Uterus (tissue), 4 donors: ENCODE data around the gene ASIC1. TPM values are rescaled to one million over a fixed set of nuclear protein-coding genes. Genes with fewer than 3 reads are reported as not detected.

Source experiments
- DNase-seq, 2 donors: peaks; one replicate each; pipeline ENCODE4 v3.0.0-alpha.2; 2019 to 2020
- H3K27ac ChIP-seq, 2 donors: fragments of 200-600 bp; sonication (generic); 1 replicate in 1 of 2; 2 replicates in 1 of 2; pipeline ENCODE4 v1.5.1; 2016 to 2018
- H3K27me3 ChIP-seq, 2 donors: fragments of 200-600 bp; sonication (generic); one replicate each; pipeline ENCODE4 v1.5.1; 2018 to 2019; ENCODE audit warnings: control low read depth in 1 of 2
- H3K36me3 ChIP-seq, 2 donors: fragments of 200-600 bp; sonication (generic); one replicate each; pipeline ENCODE4 v1.5.1; 2019; ENCODE audit warnings: control low read depth in 1 of 2
- H3K4me1 ChIP-seq, 2 donors: fragments of 200-600 bp; sonication (generic); one replicate each; pipeline ENCODE4 v1.5.1; 2018 to 2019; ENCODE audit warnings: control low read depth in 1 of 2
- H3K4me3 ChIP-seq, 2 donors: fragments of 200-600 bp; sonication (generic); 1 replicate in 1 of 2; 2 replicates in 1 of 2; pipeline ENCODE4 v1.5.1; 2018 to 2019; ENCODE audit warnings: mild to moderate bottlenecking in 1 of 2
- H3K9me3 ChIP-seq, 2 donors: fragments of 200-600 bp; sonication (generic); one replicate each; pipeline ENCODE4 v1.5.1; 2019; ENCODE audit warnings: control low read depth in 1 of 2
- POLR2A ChIP-seq, 2 donors: fragments of 450-650 bp; IDR thresholded peaks; one replicate each; pipeline ENCODE4 v1.6.1; 2016; ENCODE audit warnings: antibody characterized with exemption in 2 of 2, mild to moderate bottlenecking in 1 of 2, moderate library complexity in 1 of 2
- intact Hi-C: fragments of 100-400 bp; cut with DNase I; formaldehyde crosslinking; loops from one replicate; pipeline ENCODE4 v1.15.1; 2023; ENCODE audit warnings: low total_unique reads
- total RNA-seq, 4 donors: library from RNA; depleted of rRNA in 3 of 4; stranded (reverse); fragments of >200 nt in 3 of 4; gene quantifications; one replicate each; pipeline versions ENCODE4 v1.1.0 to v1.2.4, GENCODE V29; 2014 to 2023
- TF ChIP-seq, protein P1 (sequence below), 4 experiments: fragments of 200-600 bp in 2 of 4; fragments of 450-650 bp in 2 of 4; sonication (generic) in 2 of 4; IDR thresholded peaks; one replicate each; pipeline ENCODE4 v1.5.1; 2016 to 2019; ENCODE audit warnings: antibody characterized with exemption in 4 of 4, mild to moderate bottlenecking in 2 of 4, moderate library complexity in 1 of 4
- donor health status: DM: yes; HTN: yes; CAD: no.

The ASIC1 gene
- total RNA-seq, 4 donors from 2014 or later, result 3.5 to 5.6 TPM; not detected in 2

DNA sequence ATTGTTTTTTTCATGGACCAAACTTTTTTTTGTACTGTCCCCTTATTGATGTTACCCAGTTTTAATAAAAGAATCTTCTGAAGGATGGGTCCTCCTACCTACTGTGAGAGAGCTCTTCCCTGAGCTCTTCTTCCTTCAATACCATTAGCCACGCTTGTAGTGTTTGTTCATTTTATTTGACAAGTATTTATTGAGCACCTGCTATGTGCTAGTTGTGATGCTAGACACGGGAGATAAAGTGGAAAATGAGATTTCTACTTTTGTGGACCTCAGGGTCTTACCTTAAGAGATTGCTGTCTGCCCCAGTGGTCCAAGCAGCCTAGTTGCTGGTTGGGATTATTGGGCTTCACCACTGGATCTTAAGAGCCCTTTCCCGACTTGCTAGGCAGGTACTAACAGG, 43.2 kb downstream of the ASIC1 start:
- no peaks in the 10 kb centered on the region for H3K36me3 ChIP-seq
- H3K27ac ChIP-seq, result no peak overlapping the region
- no peak for TF ChIP-seq POLR2A (IDR thresholded peaks at IDR 0.05)
- TF ChIP-seq, protein P1, sequence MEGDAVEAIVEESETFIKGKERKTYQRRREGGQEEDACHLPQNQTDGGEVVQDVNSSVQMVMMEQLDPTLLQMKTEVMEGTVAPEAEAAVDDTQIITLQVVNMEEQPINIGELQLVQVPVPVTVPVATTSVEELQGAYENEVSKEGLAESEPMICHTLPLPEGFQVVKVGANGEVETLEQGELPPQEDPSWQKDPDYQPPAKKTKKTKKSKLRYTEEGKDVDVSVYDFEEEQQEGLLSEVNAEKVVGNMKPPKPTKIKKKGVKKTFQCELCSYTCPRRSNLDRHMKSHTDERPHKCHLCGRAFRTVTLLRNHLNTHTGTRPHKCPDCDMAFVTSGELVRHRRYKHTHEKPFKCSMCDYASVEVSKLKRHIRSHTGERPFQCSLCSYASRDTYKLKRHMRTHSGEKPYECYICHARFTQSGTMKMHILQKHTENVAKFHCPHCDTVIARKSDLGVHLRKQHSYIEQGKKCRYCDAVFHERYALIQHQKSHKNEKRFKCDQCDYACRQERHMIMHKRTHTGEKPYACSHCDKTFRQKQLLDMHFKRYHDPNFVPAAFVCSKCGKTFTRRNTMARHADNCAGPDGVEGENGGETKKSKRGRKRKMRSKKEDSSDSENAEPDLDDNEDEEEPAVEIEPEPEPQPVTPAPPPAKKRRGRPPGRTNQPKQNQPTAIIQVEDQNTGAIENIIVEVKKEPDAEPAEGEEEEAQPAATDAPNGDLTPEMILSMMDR (IDR thresholded peaks at IDR 0.05), result no peak
- no peak for DNase-seq
- no peak overlapping the region for H3K4me3 ChIP-seq
- no peaks in the 10 kb centered on the region for H3K9me3 ChIP-seq
- H3K27me3 ChIP-seq, result no peaks in the 10 kb centered on the region
- no peaks in the 10 kb centered on the region for H3K4me1 ChIP-seq
- intact Hi-C loops, result loop anchor here (10.0 kb wide), 1 partner anchor 74 kb away; no protein-coding TSS in a partner anchor

DNA sequence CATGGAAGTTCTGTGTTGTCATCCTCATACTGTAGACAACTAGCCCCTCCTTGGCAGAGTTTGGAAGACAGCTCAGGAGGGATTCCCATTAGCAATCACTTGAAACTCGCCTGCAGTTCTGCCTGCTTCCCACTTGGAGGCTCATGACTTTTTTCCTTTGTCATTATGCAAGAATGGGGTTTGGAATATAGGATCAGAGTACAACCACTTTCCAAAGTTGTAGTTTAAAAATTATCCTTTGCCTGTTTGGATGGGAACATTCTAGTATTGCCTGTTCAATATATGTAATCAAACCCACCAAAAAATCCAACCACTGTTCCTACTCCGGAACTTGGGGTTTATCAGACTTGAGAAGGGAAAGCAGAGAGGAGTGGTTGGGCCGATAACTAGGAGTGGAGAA, 44.3 kb downstream of the ASIC1 start:
- no peak overlapping the region for H3K27ac ChIP-seq
- H3K36me3 ChIP-seq, result no peaks in the 10 kb centered on the region
- H3K9me3 ChIP-seq, result no peaks in the 10 kb centered on the region
- H3K4me1 ChIP-seq, result no peaks in the 10 kb centered on the region
- DNase-seq, result no peak
- H3K27me3 ChIP-seq, result no peaks in the 10 kb centered on the region
- no peak overlapping the region for H3K4me3 ChIP-seq
- intact Hi-C loops, result loop anchor here (10.0 kb wide), 1 partner anchor 73 kb away; no protein-coding TSS in a partner anchor
- TF ChIP-seq POLR2A (IDR thresholded peaks at IDR 0.05), result no peak
- TF ChIP-seq, protein P1 (IDR thresholded peaks at IDR 0.05), result peak in 2 of 4 experiments; percentile 17 to 31

DNA sequence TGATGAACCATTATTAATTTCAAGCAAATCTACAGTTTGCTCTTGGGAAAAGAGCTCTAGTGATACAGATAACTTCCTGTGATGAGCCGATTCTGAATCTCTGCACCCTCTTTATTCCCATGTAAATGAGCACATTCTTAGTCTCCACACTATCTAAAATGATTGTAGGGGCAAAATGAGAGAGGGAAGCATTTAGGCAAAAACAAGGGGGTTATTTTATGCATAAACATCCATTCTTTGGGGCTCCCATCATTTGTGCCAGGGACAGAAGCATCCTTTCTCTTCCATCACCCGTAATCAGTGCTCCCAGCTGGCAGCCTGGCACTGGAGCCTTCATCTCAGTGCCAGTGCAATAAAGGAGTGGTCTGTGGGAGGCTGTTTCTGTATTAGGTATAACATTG, 44.7 kb downstream of the ASIC1 start:
- TF ChIP-seq, protein P1 (IDR thresholded peaks at IDR 0.05), result no peak
- no peak for TF ChIP-seq POLR2A (IDR thresholded peaks at IDR 0.05)
- no peaks in the 10 kb centered on the region for H3K36me3 ChIP-seq
- no peak overlapping the region for H3K27ac ChIP-seq
- intact Hi-C loops, result loop anchor here (10.0 kb wide), 1 partner anchor 73 kb away; no protein-coding TSS in a partner anchor
- H3K4me1 ChIP-seq, result no peaks in the 10 kb centered on the region
- no peak overlapping the region for H3K4me3 ChIP-seq
- H3K27me3 ChIP-seq, result no peaks in the 10 kb centered on the region
- DNase-seq, result no peak
- no peaks in the 10 kb centered on the region for H3K9me3 ChIP-seq

DNA sequence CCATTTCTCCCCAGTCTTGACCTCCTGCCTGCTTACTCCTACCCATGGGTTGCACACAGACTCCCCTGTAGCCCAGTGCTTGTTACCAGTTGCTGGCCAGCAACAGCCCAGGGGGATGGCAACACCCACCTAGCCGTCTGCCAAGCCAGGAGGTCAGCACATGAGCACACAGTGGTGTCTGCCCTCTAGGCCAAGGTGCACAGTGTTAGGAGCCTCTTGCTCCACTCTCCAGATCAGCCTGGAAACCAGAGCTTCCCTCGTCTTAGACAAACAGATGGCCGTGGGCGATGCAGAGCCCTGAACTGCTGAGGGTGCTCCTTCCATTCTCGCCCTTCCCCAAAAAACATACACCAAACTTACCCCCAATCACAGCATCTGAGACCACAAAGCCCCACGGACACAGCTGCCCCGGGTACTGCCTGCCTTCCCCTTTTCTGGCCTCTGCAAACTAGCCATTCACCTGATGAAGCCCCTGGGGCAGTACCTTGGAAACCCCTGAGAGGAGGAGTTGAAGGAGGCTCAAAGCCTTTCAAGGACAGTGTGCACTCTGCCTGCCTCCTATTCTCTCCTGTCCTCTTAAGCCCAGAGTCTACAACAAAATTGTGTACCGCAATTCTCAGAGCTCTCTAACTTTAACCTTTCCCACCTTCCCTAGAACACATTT, 45.4 kb downstream of the ASIC1 start:
- intact Hi-C loops, result loop anchor here (10.0 kb wide), 1 partner anchor 72 kb away; no protein-coding TSS in a partner anchor
- Histone ChIP-seq H3K27me3 (no peaks in the 10 kb centered on the region), H3K9me3 (no peaks in the 10 kb centered on the region), H3K4me1 (no peaks in the 10 kb centered on the region), H3K4me3 (no peak overlapping the region), H3K27ac (no peak overlapping the region), H3K36me3 (no peaks in the 10 kb centered on the region)
- DNase-seq, result no peak
- no peak for TF ChIP-seq POLR2A (IDR thresholded peaks at IDR 0.05)

DNA sequence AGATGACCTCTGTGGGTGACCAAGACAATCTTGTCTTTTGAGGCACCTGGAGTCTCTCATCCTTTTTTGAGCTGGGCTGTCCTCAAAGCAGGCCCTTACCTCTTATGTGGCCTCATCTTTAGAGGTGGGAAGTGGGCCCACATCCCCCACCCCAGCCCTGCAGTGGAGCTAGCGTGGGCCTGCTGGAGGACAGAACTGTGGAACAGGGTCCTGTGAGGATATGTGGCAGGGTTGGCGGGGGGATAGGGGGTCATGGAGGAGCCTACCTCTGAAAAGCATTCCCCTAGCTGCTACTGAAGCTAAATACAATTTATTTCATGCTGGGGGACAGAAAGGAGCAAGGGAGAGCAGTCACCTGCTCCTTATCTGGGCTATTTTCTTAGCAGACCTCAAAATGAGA, 46.0 kb downstream of the ASIC1 start:
- no peaks in the 10 kb centered on the region for H3K4me1 ChIP-seq
- H3K27me3 ChIP-seq, result no peaks in the 10 kb centered on the region
- intact Hi-C loops, result loop anchor here (10.0 kb wide), 1 partner anchor 71 kb away; no protein-coding TSS in a partner anchor
- no peaks in the 10 kb centered on the region for H3K36me3 ChIP-seq
- TF ChIP-seq, protein P1 (IDR thresholded peaks at IDR 0.05), result no peak
- TF ChIP-seq POLR2A (IDR thresholded peaks at IDR 0.05), result no peak
- peak overlapping the region in 1 of 2 donors; percentile 16 for H3K27ac ChIP-seq
- DNase-seq, result no peak
- H3K9me3 ChIP-seq, result no peaks in the 10 kb centered on the region
- no peak overlapping the region for H3K4me3 ChIP-seq
